ENCODE measurements around the gene IL36B.
A peak's percentile ranks its signal among the peaks of the same experiment; 100 is the strongest.

Gene IL36B

GRCh38 chr2:113012436-113013335, 40.0 kb downstream of the IL36B start:
- in situ Hi-C loops (cut with HindIII; ENCODE audit: low pct_ligation_motif_present, low sequenced_read_pairs) = no loop called here
- H3K27ac ChIP-seq = peak overlapping the region; percentile 11
- H3K36me3 ChIP-seq (replicated peaks) = no peaks in the 10 kb centered on the region
- H3K27me3 ChIP-seq (replicated peaks) = peaks cover 2% of the 10 kb centered on the region
- no peak overlapping the region for H3K4me3 ChIP-seq (ENCODE audit: low read depth, low read length)
- TF ChIP-seq CTCF (IDR thresholded peaks at IDR 0.05; ENCODE audit: low read depth, low read length, missing control alignments) = no peak
- DNase-seq = peak; percentile 75

- in situ Hi-C loops (cut with HindIII; ENCODE audit: low pct_ligation_motif_present, low sequenced_read_pairs) = no loop called here
- H3K27ac ChIP-seq = no peak overlapping the region
- no peak for DNase-seq
- TF ChIP-seq CTCF (IDR thresholded peaks at IDR 0.05; ENCODE audit: low read depth, low read length, missing control alignments) = no peak
- H3K36me3 ChIP-seq (replicated peaks) = no peaks in the 10 kb centered on the region
- H3K4me3 ChIP-seq (ENCODE audit: low read depth, low read length) = no peak overlapping the region
- peaks cover 2% of the 10 kb centered on the region for H3K27me3 ChIP-seq (replicated peaks)
Measured at GRCh38 chr2:113011108-113011507, 41.6 kb downstream of the IL36B start.

- in situ Hi-C loops (cut with HindIII; ENCODE audit: low pct_ligation_motif_present, low sequenced_read_pairs) = no loop called here
- Histone ChIP-seq H3K27me3 (replicated peaks) (no peaks in the 10 kb centered on the region), H3K4me3 (ENCODE audit: low read depth, low read length) (no peak overlapping the region), H3K27ac (no peak overlapping the region), H3K36me3 (replicated peaks) (no peaks in the 10 kb centered on the region)
- peak; percentile 35 for DNase-seq
- TF ChIP-seq CTCF (IDR thresholded peaks at IDR 0.05; ENCODE audit: low read depth, low read length, missing control alignments) = no peak
Measured at GRCh38 chr2:113010088-113010487, 42.6 kb downstream of the IL36B start.

- H3K27ac ChIP-seq = no peak overlapping the region
- H3K4me3 ChIP-seq (ENCODE audit: low read depth, low read length) = no peak overlapping the region
- no peak for DNase-seq
- no peaks in the 10 kb centered on the region for H3K27me3 ChIP-seq (replicated peaks)
- in situ Hi-C loops (cut with HindIII; ENCODE audit: low pct_ligation_motif_present, low sequenced_read_pairs) = no loop called here
- H3K36me3 ChIP-seq (replicated peaks) = no peaks in the 10 kb centered on the region
- TF ChIP-seq CTCF (IDR thresholded peaks at IDR 0.05; ENCODE audit: low read depth, low read length, missing control alignments) = no peak
Measured at GRCh38 chr2:113009622-113010021, 43.0 kb downstream of the IL36B start.

GRCh38 chr2:113007250-113007649, 45.4 kb downstream of the IL36B start:
- DNase-seq = no peak
- in situ Hi-C loops (cut with HindIII; ENCODE audit: low pct_ligation_motif_present, low sequenced_read_pairs) = no loop called here
- Histone ChIP-seq H3K4me3 (ENCODE audit: low read depth, low read length) (no peak overlapping the region), H3K36me3 (replicated peaks) (no peaks in the 10 kb centered on the region), H3K27ac (no peak overlapping the region), H3K27me3 (replicated peaks) (no peaks in the 10 kb centered on the region)
- no peak for TF ChIP-seq CTCF (IDR thresholded peaks at IDR 0.05; ENCODE audit: low read depth, low read length, missing control alignments)

Measured in brain microvascular endothelial cell (primary cell).